GM12892 (cell line): ENCODE data around the gene ZNF407.

Experiments used
- POLR2A ChIP-seq: IDR thresholded peaks from 2 replicates; pipeline ENCODE4 v1.6.1; 2011; ENCODE audit warnings: low read depth, low read length, control low read depth
- POLR2AphosphoS5 ChIP-seq: IDR thresholded peaks from 2 replicates; pipeline ENCODE4 v1.6.1; 2011; ENCODE audit warnings: low read depth, low read length, control low read depth

GRCh38 chr18:74758995-74759394 lies 161.3 kb downstream of the ZNF407 start:
- TF ChIP-seq POLR2AphosphoS5: no peak
- TF ChIP-seq POLR2A: no peak
